Measurements from ENCODE around the gene MYO1E. TPM values are rescaled to one million over a fixed set of nuclear protein-coding genes. Genes with fewer than 3 reads are reported as not detected.

MYO1E gene
- total RNA-seq, 2 experiments from 2014 or later, result 1.5 to 26.5 TPM

DNA sequence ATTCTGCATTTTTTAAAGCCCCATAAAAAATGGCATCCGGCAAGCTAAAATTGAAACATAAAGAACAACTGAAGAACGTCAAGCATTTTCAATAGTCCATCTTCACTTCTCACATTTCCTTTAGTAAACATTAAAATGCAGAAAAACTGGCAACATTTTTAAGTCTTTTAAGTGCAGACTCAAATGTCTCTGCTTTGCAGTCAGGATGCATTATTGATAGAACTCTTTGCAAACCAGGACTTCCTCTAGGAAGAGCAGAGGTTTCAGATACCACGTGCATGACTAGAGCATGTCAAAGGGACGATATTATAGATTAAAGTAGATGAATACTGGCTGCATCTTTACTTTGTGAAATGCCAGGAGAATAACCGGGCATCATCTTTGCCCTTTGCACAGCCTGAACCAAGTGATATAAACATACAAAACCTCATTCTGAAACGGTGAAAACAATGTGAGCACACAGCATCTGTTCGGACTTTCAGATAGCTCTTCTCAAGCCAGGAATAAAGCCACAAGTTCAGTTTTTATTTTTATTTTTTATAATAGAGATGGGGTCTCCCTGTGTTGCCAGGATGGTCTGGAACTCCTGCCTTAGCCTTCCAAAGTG is 101.0 kb downstream of the MYO1E start:
- H3K4me1 ChIP-seq (ENCODE audit: insufficient read depth, low read length, poor library complexity, severe bottlenecking), result no peaks in the 10 kb centered on the region
- no peaks in the 10 kb centered on the region for H3K79me2 ChIP-seq (ENCODE audit: insufficient read depth, low read depth, low read length)
- no peak overlapping the region for H3K27ac ChIP-seq (ENCODE audit: low read depth, low read length, poor library complexity, severe bottlenecking)
- DNase-seq (ENCODE audit: low spot score), result no peak
- CTCF ChIA-PET (ENCODE audit: unreplicated experiment), result no interaction called here
- H3K9me2 ChIP-seq (ENCODE audit: insufficient read depth, low read length), result no peaks in the 10 kb centered on the region
- no peak for TF ChIP-seq CTCF (conservative IDR thresholded peaks at IDR 0.05; ENCODE audit: low read length)
- no peak for TF ChIP-seq EZH2phosphoT487 (IDR thresholded peaks at IDR 0.05; ENCODE audit: borderline replicate concordance, low read depth, low read length)
- no peak overlapping the region for H2AFZ ChIP-seq (ENCODE audit: low read length)
- BruUV-seq (replicated peaks), result no TSS peak
- POLR2A ChIA-PET, result interaction anchor here (0.6 kb wide), 1 partner anchor 13 kb away, joined by 3 read pairs; no protein-coding TSS in a partner anchor
- no peak overlapping the region for H3K4me2 ChIP-seq (ENCODE audit: low read length)
- H3K36me3 ChIP-seq (ENCODE audit: insufficient read depth, low read length), result no peaks in the 10 kb centered on the region
- intact Hi-C loops (cut with micrococcal nuclease; ENCODE audit: unreplicated experiment), result no loop called here
- no peaks in the 10 kb centered on the region for H4K20me1 ChIP-seq (ENCODE audit: insufficient read depth, low read length)
- no peaks in the 10 kb centered on the region for H3K9me3 ChIP-seq (ENCODE audit: low read length)
- H3K4me3 ChIP-seq (ENCODE audit: low read depth, low read length, poor library complexity, severe bottlenecking), result no peak overlapping the region

GRCh38 chr15:59268852-59269407 is 103.7 kb downstream of the MYO1E start:
- ChIA-PET POLR2A (interaction anchor here (0.6 kb wide), 1 partner anchor 47 kb away, joined by 3 read pairs; no protein-coding TSS in a partner anchor), CTCF (ENCODE audit: unreplicated experiment) (no interaction called here)
- Histone ChIP-seq H3K4me3 (ENCODE audit: low read depth, low read length, poor library complexity, severe bottlenecking) (no peak overlapping the region), H4K20me1 (ENCODE audit: insufficient read depth, low read length) (no peaks in the 10 kb centered on the region), H3K36me3 (ENCODE audit: insufficient read depth, low read length) (no peaks in the 10 kb centered on the region), H3K9me3 (ENCODE audit: low read length) (no peaks in the 10 kb centered on the region), H3K9me2 (ENCODE audit: insufficient read depth, low read length) (no peaks in the 10 kb centered on the region), H3K4me1 (ENCODE audit: insufficient read depth, low read length, poor library complexity, severe bottlenecking) (peaks cover 7% of the 10 kb centered on the region), H2AFZ (ENCODE audit: low read length) (no peak overlapping the region), H3K79me2 (ENCODE audit: insufficient read depth, low read depth, low read length) (no peaks in the 10 kb centered on the region), H3K27ac (ENCODE audit: low read depth, low read length, poor library complexity, severe bottlenecking) (no peak overlapping the region), H3K4me2 (ENCODE audit: low read length) (no peak overlapping the region)
- no TSS peak for BruUV-seq (replicated peaks)
- TF ChIP-seq EZH2phosphoT487 (IDR thresholded peaks at IDR 0.05; ENCODE audit: borderline replicate concordance, low read depth, low read length), result no peak
- no peak for TF ChIP-seq CTCF (conservative IDR thresholded peaks at IDR 0.05; ENCODE audit: low read length)
- no peak for DNase-seq (ENCODE audit: low spot score)
- intact Hi-C loops (cut with micrococcal nuclease; ENCODE audit: unreplicated experiment), result no loop called here

- POLR2A ChIA-PET, result no interaction called here
Measured at GRCh38 chr15:59268168-59268851, 104.4 kb downstream of the MYO1E start.

More at GRCh38 chr15:59268168-59268851, 104.4 kb downstream of the MYO1E start:
- peaks cover 8% of the 10 kb centered on the region for H3K4me1 ChIP-seq (ENCODE audit: insufficient read depth, low read length, poor library complexity, severe bottlenecking)
- H3K79me2 ChIP-seq (ENCODE audit: insufficient read depth, low read depth, low read length), result no peaks in the 10 kb centered on the region
- no TSS peak for BruUV-seq (replicated peaks)
- intact Hi-C loops (cut with micrococcal nuclease; ENCODE audit: unreplicated experiment), result no loop called here
- H2AFZ ChIP-seq (ENCODE audit: low read length), result no peak overlapping the region
- no peak overlapping the region for H3K27ac ChIP-seq (ENCODE audit: low read depth, low read length, poor library complexity, severe bottlenecking)
- H3K9me2 ChIP-seq (ENCODE audit: insufficient read depth, low read length), result no peaks in the 10 kb centered on the region
- H4K20me1 ChIP-seq (ENCODE audit: insufficient read depth, low read length), result no peaks in the 10 kb centered on the region
- H3K36me3 ChIP-seq (ENCODE audit: insufficient read depth, low read length), result no peaks in the 10 kb centered on the region
- H3K9me3 ChIP-seq (ENCODE audit: low read length), result no peaks in the 10 kb centered on the region
- CTCF ChIA-PET (ENCODE audit: unreplicated experiment), result no interaction called here
- no peak overlapping the region for H3K4me2 ChIP-seq (ENCODE audit: low read length)
- TF ChIP-seq CTCF (conservative IDR thresholded peaks at IDR 0.05; ENCODE audit: low read length), result no peak
- TF ChIP-seq EZH2phosphoT487 (IDR thresholded peaks at IDR 0.05; ENCODE audit: borderline replicate concordance, low read depth, low read length), result no peak
- H3K4me3 ChIP-seq (ENCODE audit: low read depth, low read length, poor library complexity, severe bottlenecking), result no peak overlapping the region
- no peak for DNase-seq (ENCODE audit: low spot score)

Data from OCI-LY7 (cell line).